Measurements from ENCODE around the gene IQCH.

IQCH gene

GRCh38 chr15:67305506-67305905 lies 50.9 kb downstream of the IQCH start:
- Histone ChIP-seq H3K36me3 (ENCODE audit: insufficient read depth, low read length) (no peaks in the 10 kb centered on the region), H3K4me3 (ENCODE audit: low read depth in 1 of 2, low read length in 2 of 2) (no peak overlapping the region)

GRCh38 chr15:67307156-67307555 lies 52.6 kb downstream of the IQCH start:
- H3K4me1 ChIP-seq (ENCODE audit: insufficient read depth, low read length) = peaks cover 10% of the 10 kb centered on the region
- no peaks in the 10 kb centered on the region for H3K27me3 ChIP-seq (ENCODE audit: control insufficient read depth in 1 of 2, insufficient read depth in 2 of 2, low read length in 2 of 2)
- H3K4me3 ChIP-seq (ENCODE audit: low read depth in 1 of 2, low read length in 2 of 2) = no peak overlapping the region

More at GRCh38 chr15:67305506-67305905, 50.9 kb downstream of the IQCH start:
- H3K27me3 ChIP-seq (ENCODE audit: control insufficient read depth in 1 of 2, insufficient read depth in 2 of 2, low read length in 2 of 2) = no peaks in the 10 kb centered on the region
- H3K9ac ChIP-seq (ENCODE audit: low read length) = no peak overlapping the region
- peaks cover 10% of the 10 kb centered on the region for H3K4me1 ChIP-seq (ENCODE audit: insufficient read depth, low read length)
- H3K27ac ChIP-seq (ENCODE audit: low read depth, low read length) = no peak overlapping the region
- no peaks in the 10 kb centered on the region for H3K9me3 ChIP-seq (ENCODE audit: low read length)

GRCh38 chr15:67307889-67308597 lies 53.5 kb downstream of the IQCH start:
- Histone ChIP-seq H3K36me3 (ENCODE audit: insufficient read depth, low read length) (no peaks in the 10 kb centered on the region), H3K4me3 (ENCODE audit: low read depth in 1 of 2, low read length in 2 of 2) (no peak overlapping the region), H3K4me1 (ENCODE audit: insufficient read depth, low read length) (peaks cover 10% of the 10 kb centered on the region), H3K27me3 (ENCODE audit: control insufficient read depth in 1 of 2, insufficient read depth in 2 of 2, low read length in 2 of 2) (no peaks in the 10 kb centered on the region), H3K27ac (ENCODE audit: low read depth, low read length) (no peak overlapping the region), H3K9me3 (ENCODE audit: low read length) (no peaks in the 10 kb centered on the region), H3K9ac (ENCODE audit: low read length) (no peak overlapping the region)

More at GRCh38 chr15:67307156-67307555, 52.6 kb downstream of the IQCH start:
- Histone ChIP-seq H3K36me3 (ENCODE audit: insufficient read depth, low read length) (no peaks in the 10 kb centered on the region), H3K9me3 (ENCODE audit: low read length) (no peaks in the 10 kb centered on the region), H3K9ac (ENCODE audit: low read length) (no peak overlapping the region), H3K27ac (ENCODE audit: low read depth, low read length) (no peak overlapping the region)

- Histone ChIP-seq H3K4me3 (ENCODE audit: low read depth in 1 of 2, low read length in 2 of 2) (no peak overlapping the region), H3K36me3 (ENCODE audit: insufficient read depth, low read length) (no peaks in the 10 kb centered on the region), H3K9me3 (ENCODE audit: low read length) (no peaks in the 10 kb centered on the region), H3K9ac (ENCODE audit: low read length) (no peak overlapping the region), H3K4me1 (ENCODE audit: insufficient read depth, low read length) (peaks cover 10% of the 10 kb centered on the region), H3K27ac (ENCODE audit: low read depth, low read length) (no peak overlapping the region), H3K27me3 (ENCODE audit: control insufficient read depth in 1 of 2, insufficient read depth in 2 of 2, low read length in 2 of 2) (no peaks in the 10 kb centered on the region)
These were observed 57.1 kb downstream of the IQCH start for GRCh38 chr15:67311731-67312130.

- no peaks in the 10 kb centered on the region for H3K27me3 ChIP-seq (ENCODE audit: control insufficient read depth in 1 of 2, insufficient read depth in 2 of 2, low read length in 2 of 2)
- no peak overlapping the region for H3K27ac ChIP-seq (ENCODE audit: low read depth, low read length)
- H3K4me3 ChIP-seq (ENCODE audit: low read depth in 1 of 2, low read length in 2 of 2) = no peak overlapping the region
- H3K9ac ChIP-seq (ENCODE audit: low read length) = no peak overlapping the region
- no peaks in the 10 kb centered on the region for H3K4me1 ChIP-seq (ENCODE audit: insufficient read depth, low read length)
- no peaks in the 10 kb centered on the region for H3K36me3 ChIP-seq (ENCODE audit: insufficient read depth, low read length)
- no peaks in the 10 kb centered on the region for H3K9me3 ChIP-seq (ENCODE audit: low read length)
These were observed 65.4 kb downstream of the IQCH start for GRCh38 chr15:67319961-67320360.

GRCh38 chr15:67321352-67321751 lies 66.8 kb downstream of the IQCH start:
- H3K4me1 ChIP-seq (ENCODE audit: insufficient read depth, low read length) = no peaks in the 10 kb centered on the region
- no peak overlapping the region for H3K27ac ChIP-seq (ENCODE audit: low read depth, low read length)
- no peak overlapping the region for H3K9ac ChIP-seq (ENCODE audit: low read length)
- no peak overlapping the region for H3K4me3 ChIP-seq (ENCODE audit: low read depth in 1 of 2, low read length in 2 of 2)
- no peaks in the 10 kb centered on the region for H3K9me3 ChIP-seq (ENCODE audit: low read length)
- no peaks in the 10 kb centered on the region for H3K36me3 ChIP-seq (ENCODE audit: insufficient read depth, low read length)
- H3K27me3 ChIP-seq (ENCODE audit: control insufficient read depth in 1 of 2, insufficient read depth in 2 of 2, low read length in 2 of 2) = no peaks in the 10 kb centered on the region

- H3K27ac ChIP-seq (ENCODE audit: low read depth, low read length) = no peak overlapping the region
- H3K9me3 ChIP-seq (ENCODE audit: low read length) = no peaks in the 10 kb centered on the region
- H3K9ac ChIP-seq (ENCODE audit: low read length) = no peak overlapping the region
- H3K27me3 ChIP-seq (ENCODE audit: control insufficient read depth in 1 of 2, insufficient read depth in 2 of 2, low read length in 2 of 2) = no peaks in the 10 kb centered on the region
- H3K4me3 ChIP-seq (ENCODE audit: low read depth in 1 of 2, low read length in 2 of 2) = no peak overlapping the region
- H3K36me3 ChIP-seq (ENCODE audit: insufficient read depth, low read length) = no peaks in the 10 kb centered on the region
- no peaks in the 10 kb centered on the region for H3K4me1 ChIP-seq (ENCODE audit: insufficient read depth, low read length)
These were observed 67.9 kb downstream of the IQCH start for GRCh38 chr15:67322481-67322880.

GRCh38 chr15:67327312-67327711 lies 72.7 kb downstream of the IQCH start:
- Histone ChIP-seq H3K27ac (ENCODE audit: low read depth, low read length) (no peak overlapping the region), H3K27me3 (ENCODE audit: control insufficient read depth in 1 of 2, insufficient read depth in 2 of 2, low read length in 2 of 2) (no peaks in the 10 kb centered on the region), H3K9me3 (ENCODE audit: low read length) (no peaks in the 10 kb centered on the region), H3K36me3 (ENCODE audit: insufficient read depth, low read length) (no peaks in the 10 kb centered on the region), H3K9ac (ENCODE audit: low read length) (no peak overlapping the region), H3K4me1 (ENCODE audit: insufficient read depth, low read length) (no peaks in the 10 kb centered on the region), H3K4me3 (ENCODE audit: low read depth in 1 of 2, low read length in 2 of 2) (no peak overlapping the region)

GRCh38 chr15:67327737-67328136 lies 73.2 kb downstream of the IQCH start:
- H3K27ac ChIP-seq (ENCODE audit: low read depth, low read length) = no peak overlapping the region
- H3K4me3 ChIP-seq (ENCODE audit: low read depth in 1 of 2, low read length in 2 of 2) = no peak overlapping the region
- no peak overlapping the region for H3K9ac ChIP-seq (ENCODE audit: low read length)
- no peaks in the 10 kb centered on the region for H3K4me1 ChIP-seq (ENCODE audit: insufficient read depth, low read length)
- no peaks in the 10 kb centered on the region for H3K36me3 ChIP-seq (ENCODE audit: insufficient read depth, low read length)
- H3K9me3 ChIP-seq (ENCODE audit: low read length) = no peaks in the 10 kb centered on the region
- H3K27me3 ChIP-seq (ENCODE audit: control insufficient read depth in 1 of 2, insufficient read depth in 2 of 2, low read length in 2 of 2) = no peaks in the 10 kb centered on the region

GRCh38 chr15:67329984-67330733 lies 75.6 kb downstream of the IQCH start:
- H3K9me3 ChIP-seq (ENCODE audit: low read length) = no peaks in the 10 kb centered on the region
- H3K27ac ChIP-seq (ENCODE audit: low read depth, low read length) = no peak overlapping the region
- H3K4me1 ChIP-seq (ENCODE audit: insufficient read depth, low read length) = no peaks in the 10 kb centered on the region
- H3K9ac ChIP-seq (ENCODE audit: low read length) = no peak overlapping the region
- H3K4me3 ChIP-seq (ENCODE audit: low read depth in 1 of 2, low read length in 2 of 2) = no peak overlapping the region
- H3K36me3 ChIP-seq (ENCODE audit: insufficient read depth, low read length) = no peaks in the 10 kb centered on the region
- H3K27me3 ChIP-seq (ENCODE audit: control insufficient read depth in 1 of 2, insufficient read depth in 2 of 2, low read length in 2 of 2) = no peaks in the 10 kb centered on the region

- Histone ChIP-seq H3K4me1 (ENCODE audit: insufficient read depth, low read length) (no peaks in the 10 kb centered on the region), H3K27me3 (ENCODE audit: control insufficient read depth in 1 of 2, insufficient read depth in 2 of 2, low read length in 2 of 2) (no peaks in the 10 kb centered on the region), H3K36me3 (ENCODE audit: insufficient read depth, low read length) (no peaks in the 10 kb centered on the region), H3K4me3 (ENCODE audit: low read depth in 1 of 2, low read length in 2 of 2) (no peak overlapping the region), H3K9ac (ENCODE audit: low read length) (no peak overlapping the region), H3K27ac (ENCODE audit: low read depth, low read length) (no peak overlapping the region), H3K9me3 (ENCODE audit: low read length) (no peaks in the 10 kb centered on the region)
These were observed 77.1 kb downstream of the IQCH start for GRCh38 chr15:67331676-67332075.

- Histone ChIP-seq H3K27ac (ENCODE audit: low read depth, low read length) (no peak overlapping the region), H3K27me3 (ENCODE audit: control insufficient read depth in 1 of 2, insufficient read depth in 2 of 2, low read length in 2 of 2) (no peaks in the 10 kb centered on the region), H3K9me3 (ENCODE audit: low read length) (no peaks in the 10 kb centered on the region), H3K4me3 (ENCODE audit: low read depth in 1 of 2, low read length in 2 of 2) (no peak overlapping the region), H3K36me3 (ENCODE audit: insufficient read depth, low read length) (no peaks in the 10 kb centered on the region), H3K9ac (ENCODE audit: low read length) (no peak overlapping the region), H3K4me1 (ENCODE audit: insufficient read depth, low read length) (no peaks in the 10 kb centered on the region)
These were observed 80.4 kb downstream of the IQCH start for GRCh38 chr15:67335026-67335425.

Data from muscle layer of colon (tissue), 2 donors.